ENCODE data around the gene CDKN2B. TPM values are rescaled to one million over a fixed set of nuclear protein-coding genes. Genes with fewer than 3 reads are reported as not detected.

CDKN2B gene
- total and polyA plus RNA-seq, 2 of the 13 experiments (the other 11 are each of a cell fraction or from before 2014, with no cell fraction given), result 1.4 to 1.5 TPM

GRCh38 chr9:22008717-22009505 is at the start of gene CDKN2B (continued):
- peak; percentile 57; the same call in 1 of the 2 replicates for TF ChIP-seq ARID5B (CRISPR knock-in tag; IDR thresholded peaks at IDR 0.05)
- TF ChIP-seq ZNF550 (CRISPR knock-in tag; IDR thresholded peaks at IDR 0.05; ENCODE audit: borderline replicate concordance), result no peak
- peak; percentile 59; the same call in 1 of the 2 replicates for TF ChIP-seq ZNF709 (CRISPR knock-in tag; IDR thresholded peaks at IDR 0.05)
- peak; percentile 58 for TF ChIP-seq ARHGAP35 (CRISPR knock-in tag; IDR thresholded peaks at IDR 0.05; ENCODE audit: borderline replicate concordance)
- TF ChIP-seq ZNF33A (CRISPR knock-in tag; IDR thresholded peaks at IDR 0.05; ENCODE audit: borderline replicate concordance), result no peak
- peak; percentile 86 for TF ChIP-seq ARID4A (CRISPR knock-in tag; IDR thresholded peaks at IDR 0.05; ENCODE audit: borderline replicate concordance)
- no peak for TF ChIP-seq MAFF (IDR thresholded peaks at IDR 0.05; ENCODE audit: low read depth, low read length)
- no peak for TF ChIP-seq GABPA (IDR thresholded peaks at IDR 0.05; ENCODE audit: low read depth, low read length)
- TF ChIP-seq GABPA (CRISPR knock-in tag; IDR thresholded peaks at IDR 0.05; ENCODE audit: low read depth), result no peak
- TF ChIP-seq PPARG (CRISPR knock-in tag; conservative IDR thresholded peaks at IDR 0.05), result 0 out of 2 replicates have a peak, but pooled peaks have one; percentile 25
- no peak for TF ChIP-seq HOXD1 (CRISPR knock-in tag; IDR thresholded peaks at IDR 0.05)
- TF ChIP-seq ELK4 (CRISPR knock-in tag; IDR thresholded peaks at IDR 0.05; ENCODE audit: borderline replicate concordance), result peak; percentile 29; the same call in 1 of the 2 replicates
- TF ChIP-seq RBFOX2 (IDR thresholded peaks at IDR 0.05; ENCODE audit: low read depth, low read length), result peak; percentile 76
- no peak; the same call in 1 of the 2 replicates for TF ChIP-seq NFKB2 (CRISPR knock-in tag; IDR thresholded peaks at IDR 0.05; ENCODE audit: borderline replicate concordance)
- no peak for TF ChIP-seq CSRNP2 (CRISPR knock-in tag; conservative IDR thresholded peaks at IDR 0.05; ENCODE audit: low read depth)
- TF ChIP-seq NFE2L1 (CRISPR knock-in tag; IDR thresholded peaks at IDR 0.05; ENCODE audit: borderline replicate concordance), result no peak; the same call in 1 of the 2 replicates
- no peak for TF ChIP-seq ZZZ3 (CRISPR knock-in tag; IDR thresholded peaks at IDR 0.05; ENCODE audit: borderline replicate concordance)
- TF ChIP-seq PLRG1 (conservative IDR thresholded peaks at IDR 0.05), result no peak
